ENCODE results near the gene SELE.
"Not testable (repeated sequence)": the region's sequence is repeated elsewhere in the genome, so short reads cannot be mapped to it uniquely, and the experiment has no call there.

SELE gene

DNA sequence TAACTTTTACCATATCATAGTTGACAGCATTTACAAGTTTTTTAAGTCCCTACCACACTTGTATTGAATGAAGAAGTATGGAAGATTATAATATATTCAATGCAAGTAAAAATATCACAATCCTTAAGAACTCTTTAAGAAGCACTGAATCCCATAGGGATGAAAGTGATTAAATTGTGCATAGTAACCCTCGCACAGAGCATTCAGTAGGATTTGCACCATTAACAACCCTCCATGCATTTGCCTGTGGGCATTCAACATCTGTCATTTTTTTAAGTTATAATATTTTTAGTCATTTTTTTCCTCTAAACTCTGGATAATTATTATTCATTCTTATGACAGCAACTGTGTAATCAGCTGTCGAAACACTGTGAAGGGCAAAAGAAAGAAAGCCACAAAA is 10.1 kb downstream of the SELE start:
- no peak overlapping the region for H3K4me3 Mint-ChIP-seq
- TF ChIP-seq, protein P1, sequence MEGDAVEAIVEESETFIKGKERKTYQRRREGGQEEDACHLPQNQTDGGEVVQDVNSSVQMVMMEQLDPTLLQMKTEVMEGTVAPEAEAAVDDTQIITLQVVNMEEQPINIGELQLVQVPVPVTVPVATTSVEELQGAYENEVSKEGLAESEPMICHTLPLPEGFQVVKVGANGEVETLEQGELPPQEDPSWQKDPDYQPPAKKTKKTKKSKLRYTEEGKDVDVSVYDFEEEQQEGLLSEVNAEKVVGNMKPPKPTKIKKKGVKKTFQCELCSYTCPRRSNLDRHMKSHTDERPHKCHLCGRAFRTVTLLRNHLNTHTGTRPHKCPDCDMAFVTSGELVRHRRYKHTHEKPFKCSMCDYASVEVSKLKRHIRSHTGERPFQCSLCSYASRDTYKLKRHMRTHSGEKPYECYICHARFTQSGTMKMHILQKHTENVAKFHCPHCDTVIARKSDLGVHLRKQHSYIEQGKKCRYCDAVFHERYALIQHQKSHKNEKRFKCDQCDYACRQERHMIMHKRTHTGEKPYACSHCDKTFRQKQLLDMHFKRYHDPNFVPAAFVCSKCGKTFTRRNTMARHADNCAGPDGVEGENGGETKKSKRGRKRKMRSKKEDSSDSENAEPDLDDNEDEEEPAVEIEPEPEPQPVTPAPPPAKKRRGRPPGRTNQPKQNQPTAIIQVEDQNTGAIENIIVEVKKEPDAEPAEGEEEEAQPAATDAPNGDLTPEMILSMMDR (IDR thresholded peaks at IDR 0.05) = no peak
- peaks cover 3% of the 10 kb centered on the region for H3K9me3 Mint-ChIP-seq
- H3K4me1 Mint-ChIP-seq = no peaks in the 10 kb centered on the region
- DNase-seq = no peak
- no peaks in the 10 kb centered on the region for H3K36me3 Mint-ChIP-seq (ENCODE audit: low read depth)
- peaks cover 3% of the 10 kb centered on the region for H3K27me3 Mint-ChIP-seq (ENCODE audit: low read depth, poor library complexity)
- H3K27ac Mint-ChIP-seq = no peak overlapping the region

DNA sequence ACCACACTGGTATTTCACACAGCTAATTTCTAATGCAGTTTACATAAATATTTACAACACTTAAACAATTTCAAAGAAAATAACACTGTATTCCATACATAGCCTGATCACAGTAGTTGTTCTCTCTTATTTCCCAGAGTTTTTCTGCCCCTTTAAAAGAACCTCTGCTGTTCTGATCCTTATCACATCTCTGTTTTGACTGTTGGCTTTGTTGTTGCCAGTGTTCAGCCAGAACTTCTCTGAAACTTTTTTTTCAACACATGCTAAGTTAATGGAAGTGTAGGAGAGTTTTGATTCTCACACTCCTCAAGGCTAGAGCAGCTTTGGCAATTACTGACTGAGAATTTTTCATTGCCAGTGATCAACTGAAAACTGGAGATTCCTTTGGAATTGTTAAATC is 11.1 kb downstream of the SELE start:
- no peaks in the 10 kb centered on the region for H3K4me1 Mint-ChIP-seq
- H3K36me3 Mint-ChIP-seq (ENCODE audit: low read depth) = no peaks in the 10 kb centered on the region
- TF ChIP-seq, protein P1 (IDR thresholded peaks at IDR 0.05) = no peak
- H3K27ac Mint-ChIP-seq = no peak overlapping the region
- DNase-seq = no peak
- H3K9me3 Mint-ChIP-seq = peaks cover 9% of the 10 kb centered on the region
- peaks cover under 1% of the 10 kb centered on the region for H3K27me3 Mint-ChIP-seq (ENCODE audit: low read depth, poor library complexity)
- H3K4me3 Mint-ChIP-seq = no peak overlapping the region

DNA sequence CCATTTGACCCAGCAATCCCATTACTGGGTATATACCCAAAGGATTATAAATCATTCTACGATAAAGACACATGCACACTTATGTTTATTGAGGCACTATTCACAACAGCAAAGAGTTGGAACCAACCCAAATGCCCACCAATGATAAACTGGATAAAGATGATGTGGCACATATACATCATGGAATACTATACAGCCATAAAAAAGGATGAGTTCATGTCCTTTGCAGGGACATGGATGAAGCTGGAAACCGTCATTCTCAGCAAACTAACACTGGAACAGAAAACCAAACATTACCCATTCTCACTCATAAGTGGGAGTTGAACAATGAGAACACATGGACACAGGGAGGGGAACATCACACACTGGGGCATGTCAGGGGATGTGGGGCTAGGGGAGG is 18.8 kb downstream of the SELE start:
- H3K36me3 Mint-ChIP-seq (ENCODE audit: low read depth); H3K4me3 Mint-ChIP-seq: not testable (repeated sequence)
- peaks cover 13% of the 10 kb centered on the region for H3K27me3 Mint-ChIP-seq (ENCODE audit: low read depth, poor library complexity)

DNA sequence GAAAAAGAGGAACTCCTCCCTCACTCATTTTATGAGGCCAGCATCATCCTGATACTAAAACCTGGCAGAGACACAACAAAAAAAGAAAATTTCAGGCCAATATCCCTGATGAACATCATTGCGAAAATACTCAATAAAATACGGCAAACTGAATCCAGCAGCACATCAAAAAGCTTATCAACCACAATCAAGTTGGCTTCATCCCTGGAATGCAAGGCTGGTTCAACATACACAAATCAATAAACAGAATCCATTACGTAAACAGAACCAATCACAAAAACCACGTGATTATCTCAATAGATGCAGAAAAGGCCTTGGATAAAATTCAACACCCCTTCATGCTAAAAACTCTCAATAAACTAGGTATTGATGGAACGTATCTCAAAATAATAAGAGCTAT is 20.8 kb downstream of the SELE start:
- peaks cover 28% of the 10 kb centered on the region for H3K27me3 Mint-ChIP-seq (ENCODE audit: low read depth, poor library complexity)
- H3K27ac Mint-ChIP-seq = not testable (repeated sequence)

More for the DNA sequence above, 18.8 kb downstream of the SELE start:
- H3K4me1 Mint-ChIP-seq, H3K27ac Mint-ChIP-seq, DNase-seq: not testable (repeated sequence)
- H3K9me3 Mint-ChIP-seq = peaks cover 47% of the 10 kb centered on the region

DNA sequence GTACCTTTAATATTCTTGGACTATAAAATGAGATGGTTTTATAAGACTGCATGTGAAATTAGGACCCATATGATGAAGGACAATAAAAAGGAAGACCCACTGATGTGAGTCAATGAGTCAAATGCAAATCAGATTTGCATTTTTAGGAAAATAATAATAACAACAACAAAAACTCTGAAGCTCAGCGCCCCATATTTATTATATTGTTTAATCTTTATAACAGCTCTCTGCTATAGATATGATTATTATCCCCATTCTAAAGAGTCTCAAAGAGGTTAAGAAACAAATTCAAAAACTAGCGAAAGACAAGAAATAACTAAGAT is 21.6 kb downstream of the SELE start:
- Mint-ChIP-seq H3K4me1 (peaks cover 6% of the 10 kb centered on the region), H3K27me3 (ENCODE audit: low read depth, poor library complexity) (peaks cover 29% of the 10 kb centered on the region), H3K27ac (no peak overlapping the region), H3K36me3 (ENCODE audit: low read depth) (no peaks in the 10 kb centered on the region), H3K4me3 (no peak overlapping the region), H3K9me3 (peaks cover 32% of the 10 kb centered on the region)
- TF ChIP-seq, protein P1 (IDR thresholded peaks at IDR 0.05) = peak; percentile 16
- DNase-seq = no peak

More for the DNA sequence above, 20.8 kb downstream of the SELE start:
- not testable (repeated sequence) for H3K4me1 Mint-ChIP-seq; H3K4me3 Mint-ChIP-seq; H3K36me3 Mint-ChIP-seq (ENCODE audit: low read depth); DNase-seq
- H3K9me3 Mint-ChIP-seq = peaks cover 38% of the 10 kb centered on the region

DNA sequence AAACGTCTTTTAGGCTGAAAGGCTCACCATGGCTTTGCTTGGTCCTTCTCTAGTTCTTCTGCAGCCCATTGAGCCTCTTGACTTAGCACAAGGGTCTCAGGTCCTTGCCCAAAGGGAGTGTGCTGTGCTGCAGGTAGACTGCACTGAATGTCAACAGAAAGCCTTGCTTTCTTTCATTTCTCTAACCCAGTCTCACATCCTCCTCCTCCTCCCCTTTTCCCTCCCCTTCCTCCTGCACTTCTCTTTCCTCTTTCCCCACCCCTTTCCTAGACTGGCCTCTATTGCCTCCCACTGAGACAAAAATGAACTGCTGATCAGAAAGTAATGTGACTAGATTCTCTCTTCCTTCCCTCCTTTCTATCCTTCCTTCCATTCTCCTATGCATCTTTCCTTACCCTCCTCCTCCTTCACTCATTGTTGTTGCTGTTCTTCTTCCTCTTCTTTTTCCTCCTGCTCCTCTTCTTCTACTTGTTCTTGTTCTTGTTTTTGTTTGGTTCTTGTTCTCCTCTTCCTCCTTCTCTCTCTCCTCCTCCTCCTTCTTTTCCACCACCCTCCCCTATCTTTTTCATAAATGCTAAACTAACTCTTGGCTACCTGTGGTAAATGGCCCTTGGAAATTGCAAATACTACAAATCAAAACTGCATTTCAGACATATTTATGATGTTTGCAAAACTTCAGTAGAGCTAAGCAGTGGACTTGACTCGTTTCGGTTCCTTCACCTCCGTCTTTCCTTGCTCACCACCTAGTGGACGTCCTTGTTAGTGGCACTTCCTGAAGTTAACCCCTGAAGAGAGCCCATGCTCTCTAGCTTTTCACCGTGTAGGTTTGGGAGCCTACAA is 22.2 kb downstream of the SELE start, which contains the start of gene SELL:
SELL (minus strand) TSS at position 152 of the 840 bp plus-strand sequence; CDS start at position 30, 122 bp downstream.
- peak; percentile 61 for DNase-seq
- peaks cover 6% of the 10 kb centered on the region for H3K4me1 Mint-ChIP-seq
- H3K9me3 Mint-ChIP-seq = peaks cover 27% of the 10 kb centered on the region
- H3K27ac Mint-ChIP-seq = no peak within 1 kb of the TSS
- H3K36me3 Mint-ChIP-seq (ENCODE audit: low read depth) = no peaks in the 10 kb centered on the region
- H3K27me3 Mint-ChIP-seq (ENCODE audit: low read depth, poor library complexity) = peaks cover 26% of the 10 kb centered on the region
- TF ChIP-seq, protein P1 (IDR thresholded peaks at IDR 0.05) = peak; percentile 79
- H3K4me3 Mint-ChIP-seq = no peak within 1 kb of the TSS

DNA sequence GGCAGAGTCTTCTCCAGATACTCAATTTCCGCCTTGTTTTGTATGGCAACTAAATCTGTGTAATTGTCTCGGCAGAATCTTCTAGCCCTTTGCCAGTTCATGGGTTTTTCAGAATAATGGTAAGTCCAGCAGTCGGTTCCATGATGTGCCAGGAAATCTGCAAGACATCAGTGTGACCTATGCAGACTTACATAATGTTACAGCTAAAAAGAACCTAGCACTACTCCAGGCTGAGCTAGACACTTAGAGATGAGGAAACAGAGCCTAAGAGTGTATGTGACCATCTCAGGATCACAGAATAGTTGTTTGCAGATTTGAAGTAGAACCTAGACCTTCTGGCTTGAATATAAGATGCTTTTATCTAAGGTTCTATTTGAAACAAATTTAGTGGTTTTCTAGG is 25.2 kb downstream of the SELE start:
- no peak overlapping the region for H3K27ac Mint-ChIP-seq
- peaks cover 6% of the 10 kb centered on the region for H3K4me1 Mint-ChIP-seq
- no peak overlapping the region for H3K4me3 Mint-ChIP-seq
- H3K27me3 Mint-ChIP-seq (ENCODE audit: low read depth, poor library complexity) = peaks cover 32% of the 10 kb centered on the region
- TF ChIP-seq, protein P1 (IDR thresholded peaks at IDR 0.05) = no peak
- DNase-seq = no peak
- H3K9me3 Mint-ChIP-seq = peaks cover 14% of the 10 kb centered on the region
- H3K36me3 Mint-ChIP-seq (ENCODE audit: low read depth) = no peaks in the 10 kb centered on the region
